H7 (cell line): Measurements from ENCODE around the gene PI4KB. TPM values are rescaled to one million over a fixed set of nuclear protein-coding genes. Genes with fewer than 3 reads are reported as not detected.
A peak's percentile ranks its signal among the peaks of the same experiment; 100 is the strongest.

ENCODE experiments used
- DNase-seq: peaks from one replicate; pipeline ENCODE4 v3.0.0; 2012
- H3K27me3 ChIP-seq: 2 replicates; pipeline ENCODE4 v1.6.0; 2011; ENCODE audit warnings: mild to moderate bottlenecking, low read length; ENCODE audit not compliant: control insufficient read depth, insufficient read depth
- H3K36me3 ChIP-seq: replicated peaks from 2 replicates; pipeline ENCODE4 v1.5.1; 2011; ENCODE audit warnings: low read length; ENCODE audit not compliant: control insufficient read depth, insufficient read depth
- H3K4me3 ChIP-seq: 2 replicates; pipeline ENCODE4 v1.5.1; 2011; ENCODE audit warnings: low read depth, mild to moderate bottlenecking, control low read depth, low read length, moderate library complexity; ENCODE audit not compliant: insufficient read depth
- total RNA-seq: library from RNA; depleted of rRNA; stranded (reverse); fragments of >200 nt; shearing (Covaris generic); gene quantifications from 2 replicates; pipeline ENCODE4 v1.2.3, GENCODE V29; 2014

PI4KB gene
- total RNA-seq, 1 experiment from 2014 or later, result 33.4 TPM

GRCh38 chr1:151327903-151328674 lies 873 bp upstream of the PI4KB start:
- Histone ChIP-seq H3K36me3 (no peaks in the 10 kb centered on the region; the same call in 1 of the 2 replicates), H3K27me3 (no peaks in the 10 kb centered on the region), H3K4me3 (peak overlapping the region; percentile 66)
- DNase-seq, result peak; percentile 56

- no peak for DNase-seq
- Histone ChIP-seq H3K27me3 (no peaks in the 10 kb centered on the region), H3K36me3 (no peaks in the 10 kb centered on the region; the same call in 1 of the 2 replicates), H3K4me3 (peak overlapping the region; percentile 66)
These were observed 495 bp downstream of the PI4KB start for GRCh38 chr1:151326619-151327222.

- H3K4me3 ChIP-seq, result peak overlapping the region; percentile 66; the same call in 1 of the 2 replicates
- no peaks in the 10 kb centered on the region for H3K27me3 ChIP-seq
- no peaks in the 10 kb centered on the region; the same call in 1 of the 2 replicates for H3K36me3 ChIP-seq
- no peak for DNase-seq
These were observed 1.4 kb downstream of the PI4KB start for GRCh38 chr1:151325646-151326429.

GRCh38 chr1:151325231-151325630 lies 2.0 kb downstream of the PI4KB start:
- no peak for DNase-seq
- Histone ChIP-seq H3K27me3 (no peaks in the 10 kb centered on the region), H3K36me3 (no peaks in the 10 kb centered on the region; the same call in 1 of the 2 replicates), H3K4me3 (no peak overlapping the region)

- Histone ChIP-seq H3K4me3 (no peak overlapping the region), H3K36me3 (no peaks in the 10 kb centered on the region; the same call in 1 of the 2 replicates), H3K27me3 (no peaks in the 10 kb centered on the region)
- DNase-seq, result no peak
These were observed 2.8 kb downstream of the PI4KB start for GRCh38 chr1:151324390-151324930.

- DNase-seq, result no peak
- H3K27me3 ChIP-seq, result no peaks in the 10 kb centered on the region
- H3K4me3 ChIP-seq, result no peak overlapping the region
- peaks cover 3% of the 10 kb centered on the region for H3K36me3 ChIP-seq
These were observed 8.2 kb downstream of the PI4KB start for GRCh38 chr1:151318975-151319374.

- no peaks in the 10 kb centered on the region for H3K27me3 ChIP-seq
These were observed 11.5 kb downstream of the PI4KB start for GRCh38 chr1:151315565-151316235.

GRCh38 chr1:151314137-151314875 lies 12.9 kb downstream of the PI4KB start:
- no peak for DNase-seq
- Histone ChIP-seq H3K36me3 (peaks cover 3% of the 10 kb centered on the region), H3K4me3 (no peak overlapping the region), H3K27me3 (no peaks in the 10 kb centered on the region)

More at GRCh38 chr1:151315565-151316235, 11.5 kb downstream of the PI4KB start:
- DNase-seq, result no peak
- H3K36me3 ChIP-seq, result peaks cover 3% of the 10 kb centered on the region
- H3K4me3 ChIP-seq, result no peak overlapping the region

- Histone ChIP-seq H3K27me3 (no peaks in the 10 kb centered on the region), H3K4me3 (no peak overlapping the region), H3K36me3 (peaks cover 5% of the 10 kb centered on the region)
- DNase-seq, result no peak
These were observed 13.7 kb downstream of the PI4KB start for GRCh38 chr1:151313501-151313900.

- H3K36me3 ChIP-seq, result peaks cover 5% of the 10 kb centered on the region
- no peak for DNase-seq
- H3K27me3 ChIP-seq, result no peaks in the 10 kb centered on the region
- no peak overlapping the region for H3K4me3 ChIP-seq
These were observed 14.4 kb downstream of the PI4KB start for GRCh38 chr1:151312826-151313225.

GRCh38 chr1:151312411-151312810 lies 14.8 kb downstream of the PI4KB start:
- peaks cover 6% of the 10 kb centered on the region for H3K36me3 ChIP-seq
- no peaks in the 10 kb centered on the region for H3K27me3 ChIP-seq
- DNase-seq, result no peak
- H3K4me3 ChIP-seq, result no peak overlapping the region

- H3K4me3 ChIP-seq, result no peak overlapping the region
- no peaks in the 10 kb centered on the region for H3K27me3 ChIP-seq
- H3K36me3 ChIP-seq, result peaks cover 8% of the 10 kb centered on the region
- no peak for DNase-seq
These were observed 15.5 kb downstream of the PI4KB start for GRCh38 chr1:151311589-151312331.

GRCh38 chr1:151311011-151311410 lies 16.2 kb downstream of the PI4KB start:
- no peak overlapping the region for H3K4me3 ChIP-seq
- no peak for DNase-seq
- no peaks in the 10 kb centered on the region for H3K27me3 ChIP-seq
- peaks cover 11% of the 10 kb centered on the region for H3K36me3 ChIP-seq
